ENCODE data around the gene NFE2L1.
"Not testable (repeated sequence)": the region's sequence is repeated elsewhere in the genome, so short reads cannot be mapped to it uniquely, and the experiment has no call there.

The NFE2L1 gene

DNA sequence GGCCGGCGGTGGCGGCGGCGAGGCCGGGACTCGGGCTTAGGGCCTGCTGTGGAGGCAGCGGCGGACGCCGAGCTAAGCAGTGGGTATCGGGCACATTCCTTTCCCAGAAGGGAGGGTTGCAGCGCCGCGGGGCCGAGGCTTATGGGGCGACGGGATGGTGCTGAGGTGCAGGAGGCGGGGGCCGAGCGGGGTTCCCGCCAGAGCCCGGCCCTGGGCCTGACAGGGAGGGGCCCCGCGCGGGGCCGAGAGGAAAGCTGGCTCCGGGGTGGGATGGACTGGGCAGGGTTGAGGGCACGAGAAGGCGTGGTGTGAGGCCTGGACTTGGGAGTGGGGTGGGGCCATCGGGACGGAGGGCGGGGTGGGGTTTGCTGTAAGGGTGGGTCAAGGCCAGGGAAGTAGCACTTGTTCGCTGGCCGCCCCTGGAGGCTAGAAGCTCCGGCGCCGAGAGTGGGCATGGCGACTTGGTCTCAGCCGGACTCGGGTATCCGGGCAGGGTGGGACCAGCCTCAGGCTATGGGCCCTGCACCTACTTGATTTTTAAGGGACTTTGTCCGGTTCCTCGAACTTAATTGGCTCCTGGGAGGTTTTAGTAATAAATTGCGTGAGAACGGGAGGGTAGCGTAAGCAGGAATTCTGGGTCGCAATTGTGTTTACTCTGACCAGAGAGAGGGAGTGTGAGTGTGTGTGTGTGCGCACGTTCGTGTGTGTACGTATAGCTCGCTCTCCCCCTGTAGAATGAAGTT lies 396 bp downstream of the NFE2L1 start:
- peak in 1 of 4 experiments; percentile 33 for DNase-seq

DNA sequence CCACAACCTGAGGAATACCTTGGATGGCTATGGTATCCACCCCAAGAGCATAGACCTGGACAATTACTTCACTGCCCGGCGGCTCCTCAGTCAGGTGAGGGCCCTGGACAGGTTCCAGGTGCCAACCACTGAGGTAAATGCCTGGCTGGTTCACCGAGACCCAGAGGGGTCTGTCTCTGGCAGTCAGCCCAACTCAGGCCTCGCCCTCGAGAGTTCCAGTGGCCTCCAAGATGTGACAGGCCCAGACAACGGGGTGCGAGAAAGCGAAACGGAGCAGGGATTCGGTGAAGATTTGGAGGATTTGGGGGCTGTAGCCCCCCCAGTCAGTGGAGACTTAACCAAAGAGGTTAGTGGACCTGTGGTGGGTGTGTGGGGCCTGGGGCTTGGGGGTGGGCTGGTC lies 3.1 kb downstream of the NFE2L1 start:
- DNase-seq = no peak

DNA sequence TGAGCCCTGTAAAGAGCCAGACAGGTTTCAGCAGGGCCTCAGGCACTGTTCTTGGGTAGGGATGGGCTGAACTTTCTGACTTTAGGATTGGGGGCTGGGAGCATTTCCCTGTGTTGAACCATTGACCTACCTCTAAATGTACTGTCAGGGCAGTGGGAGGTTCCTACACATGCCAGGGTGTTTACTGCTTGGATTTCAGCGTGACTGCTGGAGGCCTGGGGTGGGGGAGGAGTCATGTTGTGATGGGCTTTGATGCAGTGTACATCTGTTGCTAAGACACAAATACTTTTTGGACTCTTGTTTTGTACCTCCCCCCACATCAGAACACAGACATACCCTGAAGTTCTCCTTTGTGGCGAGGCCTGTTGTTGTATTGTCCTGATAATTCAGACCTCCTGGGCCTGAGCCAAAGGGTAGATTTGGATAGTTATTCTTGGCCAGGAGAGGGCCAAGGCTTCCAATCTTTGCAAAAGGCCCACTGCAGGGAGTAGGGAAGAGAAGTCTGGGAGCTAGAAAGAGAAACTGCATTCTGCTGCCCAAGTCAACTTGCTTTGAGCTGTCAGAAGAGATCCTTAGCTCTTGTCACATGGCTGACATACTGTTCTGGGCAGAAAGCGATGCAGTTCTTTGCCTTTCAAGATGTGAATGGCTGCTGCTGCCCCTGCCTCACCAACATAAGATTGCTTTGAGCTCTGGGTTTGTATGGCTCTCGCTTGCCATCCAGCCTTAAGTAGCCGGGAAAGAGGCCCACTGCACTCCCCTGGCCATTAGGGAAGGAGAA lies 3.7 kb downstream of the NFE2L1 start:
- DNase-seq = no peak

DNA sequence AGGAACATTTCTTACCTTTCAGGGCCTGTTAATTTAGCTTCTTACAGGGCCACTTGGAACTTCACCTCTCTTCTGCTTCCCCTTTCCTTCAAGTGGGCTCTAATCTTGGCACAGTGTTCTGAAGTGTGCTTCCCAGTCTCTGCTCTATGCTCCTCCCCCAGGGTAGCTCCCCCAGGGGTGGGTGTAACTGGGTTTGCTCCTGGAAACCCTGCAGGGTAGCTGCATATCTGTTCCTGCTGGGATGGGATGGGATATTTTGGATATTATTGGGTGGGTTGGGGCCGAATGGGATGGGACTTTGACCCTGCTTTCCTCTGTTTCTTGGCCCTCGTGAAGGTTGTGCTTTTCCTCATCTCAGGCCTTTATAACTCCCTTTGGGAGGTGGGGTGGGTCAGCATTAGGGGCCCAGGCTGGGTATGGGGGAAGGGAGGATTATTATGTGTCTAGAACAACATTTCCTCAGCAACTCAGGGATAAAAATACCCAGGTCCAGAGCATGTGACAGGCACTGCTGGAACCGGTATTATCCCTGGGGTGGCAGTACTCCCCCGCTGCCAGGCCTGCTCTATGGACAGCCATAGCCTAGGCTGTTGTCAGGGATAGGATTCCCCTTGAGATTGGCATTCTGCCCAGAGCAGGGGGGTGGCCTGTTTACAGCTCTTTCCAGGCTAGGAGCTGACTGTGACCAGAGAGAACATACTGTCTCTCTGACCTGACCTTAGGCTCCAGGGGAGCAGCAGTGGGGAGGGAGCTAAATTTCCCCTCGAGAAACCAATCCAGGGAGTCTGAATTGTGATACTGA lies 5.0 kb downstream of the NFE2L1 start:
- no peak for DNase-seq

DNA sequence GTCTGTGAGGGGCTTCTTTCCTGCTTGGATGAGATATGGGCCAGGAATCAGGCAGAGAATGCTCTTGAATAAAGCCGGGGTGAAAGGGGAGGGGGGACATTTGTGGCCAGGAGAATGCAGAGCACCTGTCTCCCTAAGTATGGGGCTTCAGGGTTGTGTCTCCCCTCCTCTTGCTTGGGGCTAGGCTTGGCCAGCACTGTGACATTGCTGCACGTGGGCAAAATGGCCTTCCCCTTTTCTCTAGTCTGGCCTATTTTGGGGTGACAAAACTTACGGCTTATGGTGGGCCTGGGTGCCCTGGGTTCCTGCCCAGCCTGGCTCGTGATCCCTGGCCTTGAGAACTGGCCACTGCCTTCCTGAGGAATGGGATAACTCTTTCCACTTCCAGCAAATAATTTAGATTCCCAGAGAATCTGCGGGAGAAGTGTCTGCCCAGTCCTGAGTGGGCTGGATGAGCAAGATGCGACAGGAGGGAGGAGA lies 5.6 kb downstream of the NFE2L1 start:
- no peak for DNase-seq

DNA sequence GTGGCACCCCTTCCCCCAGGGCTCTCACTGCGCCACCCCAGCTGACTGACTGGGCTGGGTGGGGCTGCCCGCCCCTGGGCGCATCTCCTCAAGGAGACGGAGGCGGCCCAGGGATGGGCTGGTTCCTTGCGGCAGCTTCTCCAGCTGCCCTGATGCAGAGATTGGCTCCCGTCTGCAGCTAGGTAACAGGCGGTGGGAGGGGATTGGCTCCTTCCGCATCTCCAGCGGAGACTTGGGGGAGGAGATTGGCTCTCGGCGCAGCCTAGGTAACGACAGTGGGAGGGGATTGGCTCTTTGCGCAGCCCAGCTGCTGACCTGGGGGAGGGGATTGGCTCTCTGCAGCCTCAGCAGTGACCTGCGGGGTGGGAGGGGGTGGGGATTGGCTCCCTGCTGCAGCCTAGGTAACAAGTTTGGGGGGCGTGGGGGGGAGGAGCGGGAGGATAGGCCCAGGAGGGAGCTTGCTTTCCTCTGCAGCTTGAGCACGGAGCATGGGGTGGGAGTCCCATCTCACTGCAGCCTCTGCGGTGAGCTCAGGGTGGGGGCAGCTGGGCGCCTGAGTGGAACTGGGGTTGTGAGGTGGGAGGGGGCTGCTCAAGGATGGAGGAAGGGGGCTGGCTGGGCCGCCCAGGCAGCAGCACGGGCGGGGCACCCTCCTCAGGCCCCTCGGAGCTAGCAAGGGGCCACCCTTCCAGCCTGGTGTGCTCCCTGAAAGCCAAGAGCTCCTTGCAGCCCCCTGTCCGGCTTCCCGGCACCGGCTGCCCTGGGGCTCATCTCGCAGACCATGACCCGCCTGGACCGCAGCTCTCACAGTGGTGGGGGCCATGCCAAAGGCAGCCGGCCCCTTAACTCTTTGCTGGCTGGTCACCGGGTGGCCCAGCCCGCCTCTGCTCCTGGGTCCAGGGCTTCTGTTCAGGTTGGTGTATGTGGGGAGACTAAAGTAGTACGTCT lies 6.4 kb downstream of the NFE2L1 start:
- no peak for DNase-seq

DNA sequence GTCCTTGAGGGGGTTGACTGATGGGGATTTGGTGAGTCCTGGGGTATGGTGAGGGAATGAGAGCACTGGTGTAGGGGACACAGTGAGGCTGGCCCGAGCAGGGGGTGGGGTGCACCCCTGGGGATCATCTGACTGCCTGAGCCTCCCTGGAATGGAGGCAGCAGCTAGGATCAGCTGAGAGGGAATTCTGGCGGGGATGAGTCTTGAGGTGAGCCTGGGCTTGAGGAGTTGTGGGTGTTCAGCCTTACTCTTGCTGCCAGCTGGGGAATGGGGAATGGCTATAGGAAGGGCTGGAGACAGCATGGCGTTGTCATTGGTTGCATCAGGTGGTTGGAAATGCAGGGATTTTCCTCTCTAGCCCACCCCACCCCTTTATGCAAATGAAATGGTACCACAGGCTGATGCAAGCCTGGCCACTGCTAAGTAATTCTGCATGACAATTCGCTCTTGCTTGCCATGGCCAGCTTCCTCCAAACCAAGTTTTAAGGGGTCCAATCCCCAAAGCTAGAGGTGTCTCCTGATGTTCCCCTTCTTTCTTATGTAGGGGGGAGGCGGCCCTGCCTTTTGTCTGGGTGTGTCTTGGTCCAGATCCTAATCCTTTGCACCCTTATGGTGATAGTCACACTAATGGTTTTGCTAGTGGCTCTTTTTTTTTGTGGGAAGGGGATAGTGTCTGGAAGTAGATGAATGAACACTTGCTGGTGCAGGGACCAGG lies 7.5 kb downstream of the NFE2L1 start:
- DNase-seq = no peak

DNA sequence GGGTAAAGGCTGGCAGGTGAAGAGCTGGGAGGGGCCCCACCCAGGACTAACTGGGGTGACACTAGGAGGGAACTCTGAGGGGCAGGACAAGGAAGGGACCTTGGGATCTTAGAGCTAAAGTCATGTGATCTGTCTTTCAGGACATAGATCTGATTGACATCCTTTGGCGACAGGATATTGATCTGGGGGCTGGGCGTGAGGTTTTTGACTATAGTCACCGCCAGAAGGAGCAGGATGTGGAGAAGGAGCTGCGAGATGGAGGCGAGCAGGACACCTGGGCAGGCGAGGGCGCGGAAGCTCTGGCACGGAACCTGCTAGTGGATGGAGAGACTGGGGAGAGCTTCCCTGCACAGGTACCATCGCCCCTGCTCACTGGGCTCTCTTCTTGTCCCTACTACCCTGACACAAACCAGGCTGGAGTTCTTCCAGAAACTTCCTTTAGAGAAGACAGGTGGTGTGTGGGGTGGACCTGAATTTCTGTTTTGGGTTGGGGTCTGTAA lies 8.1 kb downstream of the NFE2L1 start:
- no peak for DNase-seq

DNA sequence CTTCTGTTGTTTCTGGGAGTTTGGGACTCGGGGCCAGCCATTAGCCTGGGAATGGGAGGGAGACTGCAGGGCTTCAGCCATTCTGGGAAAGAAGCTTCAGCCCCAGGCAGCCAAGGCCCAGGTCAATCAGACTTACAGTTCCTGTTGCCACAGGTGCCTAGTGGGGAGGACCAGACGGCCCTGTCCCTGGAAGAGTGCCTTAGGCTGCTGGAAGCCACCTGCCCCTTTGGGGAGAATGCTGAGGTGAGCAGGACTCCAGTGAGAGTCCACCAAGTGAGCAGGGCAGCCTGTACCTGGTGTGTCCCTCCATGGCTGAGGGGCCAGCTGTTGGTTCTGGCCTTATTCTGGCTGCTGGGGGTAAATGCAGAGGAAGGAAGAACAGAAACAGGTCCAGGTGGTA lies 8.7 kb downstream of the NFE2L1 start:
- DNase-seq = no peak

DNA sequence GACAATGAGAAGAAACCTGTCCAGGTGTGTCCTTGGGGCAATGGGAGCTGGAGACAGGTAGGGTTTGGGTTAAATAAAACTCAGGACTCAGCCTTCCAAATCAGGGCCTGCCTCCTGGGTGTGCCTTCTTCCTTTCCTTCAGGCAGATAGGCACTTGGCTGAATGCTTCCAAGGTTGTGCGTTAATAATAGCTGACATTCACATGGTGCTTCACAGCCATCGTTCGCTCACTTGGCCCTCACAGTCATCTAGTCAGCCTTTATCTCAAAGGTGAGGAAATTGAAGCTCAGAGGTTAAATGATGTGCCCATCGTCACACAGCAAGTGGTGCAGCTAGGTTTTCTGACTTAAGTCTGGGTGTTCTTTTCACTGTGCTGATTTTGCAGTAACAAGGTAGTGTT lies 9.5 kb downstream of the NFE2L1 start:
- DNase-seq = no peak

DNA sequence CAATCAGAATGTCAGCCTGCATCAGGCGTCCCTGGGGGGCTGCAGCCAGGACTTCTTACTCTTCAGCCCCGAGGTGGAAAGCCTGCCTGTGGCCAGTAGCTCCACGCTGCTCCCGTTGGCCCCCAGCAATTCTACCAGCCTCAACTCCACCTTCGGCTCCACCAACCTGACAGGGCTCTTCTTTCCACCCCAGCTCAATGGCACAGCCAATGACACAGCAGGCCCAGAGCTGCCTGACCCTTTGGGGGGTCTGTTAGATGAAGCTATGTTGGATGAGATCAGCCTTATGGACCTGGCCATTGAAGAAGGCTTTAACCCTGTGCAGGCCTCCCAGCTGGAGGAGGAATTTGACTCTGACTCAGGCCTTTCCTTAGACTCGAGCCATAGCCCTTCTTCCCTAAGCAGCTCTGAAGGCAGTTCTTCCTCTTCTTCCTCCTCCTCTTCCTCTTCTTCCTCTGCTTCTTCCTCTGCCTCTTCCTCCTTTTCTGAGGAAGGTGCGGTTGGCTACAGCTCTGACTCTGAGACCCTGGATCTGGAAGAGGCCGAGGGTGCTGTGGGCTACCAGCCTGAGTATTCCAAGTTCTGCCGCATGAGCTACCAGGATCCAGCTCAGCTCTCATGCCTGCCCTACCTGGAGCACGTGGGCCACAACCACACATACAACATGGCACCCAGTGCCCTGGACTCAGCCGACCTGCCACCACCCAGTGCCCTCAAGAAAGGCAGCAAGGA lies 10.4 kb downstream of the NFE2L1 start:
- no peak for DNase-seq

DNA sequence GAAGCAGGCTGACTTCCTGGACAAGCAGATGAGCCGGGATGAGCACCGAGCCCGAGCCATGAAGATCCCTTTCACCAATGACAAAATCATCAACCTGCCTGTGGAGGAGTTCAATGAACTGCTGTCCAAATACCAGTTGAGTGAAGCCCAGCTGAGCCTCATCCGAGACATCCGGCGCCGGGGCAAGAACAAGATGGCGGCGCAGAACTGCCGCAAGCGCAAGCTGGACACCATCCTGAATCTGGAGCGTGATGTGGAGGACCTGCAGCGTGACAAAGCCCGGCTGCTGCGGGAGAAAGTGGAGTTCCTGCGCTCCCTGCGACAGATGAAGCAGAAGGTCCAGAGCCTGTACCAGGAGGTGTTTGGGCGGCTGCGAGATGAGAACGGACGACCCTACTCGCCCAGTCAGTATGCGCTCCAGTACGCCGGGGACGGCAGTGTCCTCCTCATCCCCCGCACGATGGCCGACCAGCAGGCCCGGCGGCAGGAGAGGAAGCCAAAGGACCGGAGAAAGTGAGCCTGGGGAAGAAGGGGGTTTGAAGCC lies 11.0 kb downstream of the NFE2L1 start:
- DNase-seq = no peak

DNA sequence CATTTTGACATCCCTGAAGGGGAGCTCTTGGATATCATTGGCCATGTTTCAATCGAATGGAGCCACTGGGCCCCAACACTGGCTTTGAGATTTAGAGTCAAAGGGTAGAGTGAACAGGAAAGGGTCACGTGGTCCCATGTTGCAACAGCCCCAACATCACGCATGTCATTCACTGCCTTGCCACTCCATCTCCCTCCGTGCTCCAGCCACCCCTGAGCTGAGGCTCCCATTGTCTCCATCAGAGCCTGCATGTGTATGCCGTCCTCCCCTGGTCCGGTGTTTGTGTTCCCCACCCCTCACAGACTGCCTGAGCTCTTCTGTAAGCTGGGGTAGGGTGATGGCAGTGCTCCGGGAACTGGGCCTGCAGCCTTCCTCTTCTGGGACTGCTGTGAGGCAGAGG lies 12.1 kb downstream of the NFE2L1 start:
- no peak for DNase-seq

DNA sequence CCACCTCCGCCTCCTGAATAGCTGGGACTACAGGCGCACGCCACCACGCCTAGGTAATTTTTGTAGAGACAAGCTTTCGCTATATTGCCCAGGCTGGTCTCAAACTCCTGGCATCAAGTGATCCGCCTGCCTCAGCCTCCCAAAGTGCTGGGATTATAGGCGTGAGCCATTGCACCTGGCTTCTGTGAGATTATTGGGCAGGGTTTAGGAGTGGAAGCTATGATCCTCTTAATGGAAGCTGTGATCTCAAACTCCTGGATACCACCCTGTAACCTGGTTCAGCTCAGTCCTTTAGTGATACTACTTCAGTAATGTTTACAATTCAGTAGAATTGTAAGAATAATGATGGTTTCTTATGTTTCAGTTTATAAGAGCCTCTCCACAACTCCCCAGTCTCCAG lies 14.1 kb downstream of the NFE2L1 start:
- no peak for DNase-seq

DNA sequence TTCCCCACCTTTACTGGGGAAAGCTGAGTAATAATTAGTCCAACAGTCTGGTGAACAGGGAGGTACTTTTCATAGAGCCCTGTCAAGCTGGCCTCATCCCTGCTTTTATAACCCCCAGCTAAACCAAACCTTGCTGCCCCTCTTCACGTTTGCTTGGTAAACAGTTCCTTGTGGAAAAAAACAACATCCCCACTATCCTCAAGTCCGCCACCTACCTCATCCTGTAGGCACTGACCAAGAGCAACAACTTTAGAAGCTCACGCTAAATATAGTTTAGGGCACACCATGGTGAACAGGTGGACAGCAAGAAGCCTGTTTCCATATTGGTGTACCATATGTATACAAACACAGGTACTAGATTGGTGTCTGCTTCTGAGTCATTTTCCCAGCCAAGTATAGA lies 16.5 kb downstream of the NFE2L1 start:
- DNase-seq = no peak

DNA sequence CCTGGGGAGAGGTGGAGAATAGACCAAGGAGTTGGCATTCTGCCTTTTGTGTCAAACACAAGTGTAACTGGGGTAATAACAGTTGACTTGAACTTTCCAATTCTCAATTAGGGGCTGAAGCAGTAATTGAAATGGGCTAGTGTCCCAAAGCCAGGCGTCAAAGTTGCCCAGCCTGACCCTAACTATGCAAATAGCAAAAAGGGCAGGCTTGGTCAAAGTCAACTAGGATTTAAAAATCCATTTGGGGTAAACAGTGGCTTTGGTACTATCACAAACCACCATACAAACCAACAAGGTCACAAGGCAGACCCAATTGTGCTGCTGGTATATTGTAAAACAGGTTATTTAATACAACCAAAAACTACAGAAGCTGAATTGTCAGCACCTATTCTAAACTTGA lies 18.0 kb downstream of the NFE2L1 start:
- DNase-seq = no peak

DNA sequence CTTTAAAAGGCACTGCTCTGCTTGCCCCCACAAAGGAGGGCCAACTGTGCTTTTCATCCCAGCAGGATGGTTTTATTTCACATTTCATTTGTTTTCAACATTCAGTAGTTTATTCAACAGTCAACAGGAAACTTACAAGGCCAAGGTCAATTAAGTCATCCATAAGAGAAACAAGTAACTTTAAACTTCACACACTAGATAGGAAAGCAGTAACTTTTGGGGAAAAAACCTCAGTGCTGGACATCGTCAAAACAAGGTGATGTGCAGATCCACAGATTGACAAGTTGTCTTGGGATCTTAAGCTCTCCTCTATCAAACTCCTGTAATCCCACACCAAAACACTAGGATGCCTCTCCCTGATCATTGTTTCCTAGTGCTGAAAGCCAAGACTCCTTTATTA lies 18.5 kb downstream of the NFE2L1 start:
- DNase-seq = no peak

DNA sequence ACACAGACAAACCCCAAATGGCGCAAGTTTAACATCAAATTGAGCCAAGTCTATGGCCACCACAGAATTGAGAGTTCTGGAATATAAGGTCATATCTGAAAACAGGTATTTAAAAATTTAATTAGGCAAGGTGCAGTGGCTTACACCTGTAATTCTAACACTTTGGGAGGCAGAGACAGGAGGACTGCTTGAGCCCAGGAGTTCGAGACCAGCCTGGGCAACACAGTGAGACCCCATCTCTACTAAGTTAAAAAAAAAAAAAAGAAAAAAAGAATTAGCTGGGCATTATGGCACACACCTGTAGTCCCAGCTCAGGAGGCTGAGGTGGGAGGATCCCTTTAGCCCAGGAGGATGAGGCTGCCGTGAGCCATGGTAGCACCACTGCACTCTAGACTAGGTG lies 19.1 kb downstream of the NFE2L1 start:
- no peak for DNase-seq

DNA sequence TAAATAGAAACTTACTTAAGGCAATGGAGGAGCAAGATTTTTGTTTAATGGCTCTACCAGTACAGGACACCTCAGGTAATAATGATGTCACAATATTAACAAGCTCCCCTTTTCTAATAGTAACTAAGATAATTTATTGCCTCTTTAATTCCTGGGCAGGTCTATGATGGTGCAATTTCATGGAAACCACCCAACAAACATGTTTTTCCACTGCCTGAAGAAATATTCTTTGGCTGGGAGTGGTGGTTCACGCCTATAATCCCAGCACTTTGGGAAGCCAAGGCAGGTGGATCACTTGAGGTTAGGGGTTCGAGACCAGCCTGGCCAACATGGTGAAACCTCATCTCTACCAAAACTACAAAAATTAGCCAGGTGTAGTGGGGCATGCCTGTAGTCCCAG lies 19.6 kb downstream of the NFE2L1 start:
- not testable (repeated sequence) for DNase-seq

DNA sequence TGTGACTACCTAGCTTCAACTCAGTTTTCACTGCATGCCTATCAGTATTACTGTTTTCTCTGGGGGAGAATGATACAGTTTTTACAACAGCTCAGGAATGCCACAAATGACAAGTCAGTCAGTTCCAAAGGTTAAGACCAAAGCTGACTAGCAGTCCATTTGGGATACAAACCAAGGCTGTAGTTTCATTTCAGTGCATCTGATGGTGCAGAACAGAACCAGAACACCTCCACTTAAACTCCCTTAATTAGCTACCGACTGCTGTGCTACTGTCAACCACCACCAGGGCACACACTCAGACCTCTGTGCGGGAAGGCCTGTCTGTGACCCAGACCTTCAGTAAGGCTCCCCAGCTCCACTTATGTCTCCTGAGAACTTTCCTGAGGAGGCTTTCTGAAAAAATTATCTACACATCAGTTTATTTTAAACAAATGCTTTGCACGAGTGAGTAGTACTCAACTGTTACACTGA lies 20.4 kb downstream of the NFE2L1 start:
- no peak for DNase-seq
